Ishikawa (cell line): ENCODE measurements around the gene GARIN5B.

Experiments
- CREB1 ChIP-seq: IDR thresholded peaks from 2 replicates; pipeline ENCODE4 v1.6.1; 2012; ENCODE audit warnings: low read depth
- EGR1 ChIP-seq: IDR thresholded peaks from 2 replicates; pipeline ENCODE4 v1.6.1; 2012
- EP300 ChIP-seq: IDR thresholded peaks from 2 replicates; pipeline ENCODE4 v1.6.1; 2012; ENCODE audit warnings: borderline replicate concordance
- TAF1 ChIP-seq: IDR thresholded peaks from 2 replicates; pipeline ENCODE4 v1.6.1; 2012; ENCODE audit warnings: low read depth, mild to moderate bottlenecking
- TEAD4 ChIP-seq: IDR thresholded peaks from 2 replicates; pipeline ENCODE4 v1.6.1; 2012
- YY1 ChIP-seq: IDR thresholded peaks from 2 replicates; pipeline ENCODE4 v1.6.1; 2012; ENCODE audit warnings: low read depth
- ZBTB7A ChIP-seq: IDR thresholded peaks from 2 replicates; pipeline ENCODE4 v1.6.1; 2012; ENCODE audit warnings: low read depth
- TF ChIP-seq, protein P1 (sequence below): IDR thresholded peaks from 2 replicates; pipeline ENCODE4 v1.6.1; 2012
- TF ChIP-seq, protein P2 (sequence below): IDR thresholded peaks from 2 replicates; pipeline ENCODE4 v1.6.1; 2012

DNA sequence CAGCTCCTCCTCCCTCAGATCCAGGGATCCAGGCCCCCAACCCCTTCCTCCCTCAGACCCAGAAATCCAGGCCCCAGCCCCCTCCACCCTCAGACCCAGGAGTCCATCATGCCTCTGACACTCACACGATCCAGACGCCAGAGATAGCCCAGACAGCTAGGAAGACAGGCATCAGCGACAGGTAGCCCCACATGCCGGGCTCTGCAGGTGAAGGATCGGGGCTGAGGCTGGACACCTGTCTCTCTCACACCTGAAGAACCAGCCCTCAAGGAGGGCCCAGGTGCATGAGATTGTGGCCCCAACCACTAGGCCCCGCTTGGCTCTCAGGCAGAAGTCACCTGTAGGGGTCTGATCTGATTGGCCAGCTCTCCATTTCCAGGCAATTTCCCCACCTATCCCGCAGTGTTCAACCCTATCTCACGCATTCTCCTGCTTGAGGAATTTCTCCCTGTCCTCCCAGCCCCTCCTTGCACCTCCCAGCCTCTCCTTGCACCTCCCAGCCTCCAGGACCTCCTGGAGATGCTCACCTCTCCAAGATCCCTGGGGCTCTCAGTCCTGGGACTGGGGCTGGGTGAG, 42.1 kb downstream of the GARIN5B start:
- TF ChIP-seq EP300 (no peak), EGR1 (no peak), YY1 (no peak), CREB1 (no peak), TEAD4 (no peak), TAF1 (no peak), ZBTB7A (no peak)
- TF ChIP-seq, protein P1, sequence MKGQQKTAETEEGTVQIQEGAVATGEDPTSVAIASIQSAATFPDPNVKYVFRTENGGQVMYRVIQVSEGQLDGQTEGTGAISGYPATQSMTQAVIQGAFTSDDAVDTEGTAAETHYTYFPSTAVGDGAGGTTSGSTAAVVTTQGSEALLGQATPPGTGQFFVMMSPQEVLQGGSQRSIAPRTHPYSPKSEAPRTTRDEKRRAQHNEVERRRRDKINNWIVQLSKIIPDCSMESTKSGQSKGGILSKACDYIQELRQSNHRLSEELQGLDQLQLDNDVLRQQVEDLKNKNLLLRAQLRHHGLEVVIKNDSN, result no peak
- TF ChIP-seq, protein P2, sequence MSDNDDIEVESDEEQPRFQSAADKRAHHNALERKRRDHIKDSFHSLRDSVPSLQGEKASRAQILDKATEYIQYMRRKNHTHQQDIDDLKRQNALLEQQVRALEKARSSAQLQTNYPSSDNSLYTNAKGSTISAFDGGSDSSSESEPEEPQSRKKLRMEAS, result no peak
